Occipital lobe (tissue), 2 donors: ENCODE measurements around the gene GSE1. TPM values are rescaled to one million over a fixed set of nuclear protein-coding genes. Genes with fewer than 3 reads are reported as not detected.

Experiments
- DNase-seq: peaks from one replicate; lab custom pipeline; 2025; lab: John Stamatoyannopoulos, UW
- total RNA-seq: library from RNA; depleted of rRNA; stranded (reverse); fragments of >200 nt; gene quantifications from one replicate; pipeline ENCODE4 v1.2.3, GENCODE V29; 2014

The GSE1 gene
- total RNA-seq, 1 donor from 2014 or later = 18.4 TPM

DNA sequence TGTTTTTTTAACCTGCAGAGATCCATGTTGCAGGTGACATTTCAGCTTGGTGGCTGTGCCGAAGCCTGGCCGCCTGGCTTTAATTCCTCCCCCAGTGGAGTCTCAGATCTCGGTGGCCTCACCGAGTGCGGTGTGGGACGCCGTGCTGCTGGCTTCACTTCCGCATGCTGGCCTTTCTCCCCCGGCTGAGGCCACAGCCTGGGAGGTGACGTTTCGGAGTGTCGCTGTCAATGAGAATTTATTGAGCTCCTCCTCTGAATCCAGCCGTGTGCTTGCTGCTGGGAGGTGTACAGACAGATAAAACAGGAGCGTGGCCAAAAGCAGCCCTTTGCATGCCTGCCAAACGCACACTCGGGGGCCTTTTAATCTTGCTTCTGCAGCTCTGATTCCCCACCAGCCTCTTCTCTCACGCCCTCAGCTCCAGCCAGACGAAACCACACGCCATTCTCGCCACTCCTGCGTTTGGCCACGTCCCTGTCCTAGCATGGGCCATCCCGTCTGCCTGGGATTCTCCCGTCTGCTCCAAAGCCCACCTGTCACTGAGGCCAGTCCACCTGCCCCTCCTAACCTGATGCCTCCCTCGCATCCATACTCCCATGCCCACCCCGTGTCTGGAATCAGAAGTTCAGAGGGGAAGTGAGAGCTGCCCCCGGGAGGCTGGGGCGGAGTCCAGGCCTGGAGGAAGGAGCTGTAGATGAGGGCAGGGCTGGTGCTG, 3.6 kb downstream of the GSE1 start:
- DNase-seq = no peak

GRCh38 chr16:85617948-85618347, 4.8 kb downstream of the GSE1 start:
- DNase-seq = no peak

DNA sequence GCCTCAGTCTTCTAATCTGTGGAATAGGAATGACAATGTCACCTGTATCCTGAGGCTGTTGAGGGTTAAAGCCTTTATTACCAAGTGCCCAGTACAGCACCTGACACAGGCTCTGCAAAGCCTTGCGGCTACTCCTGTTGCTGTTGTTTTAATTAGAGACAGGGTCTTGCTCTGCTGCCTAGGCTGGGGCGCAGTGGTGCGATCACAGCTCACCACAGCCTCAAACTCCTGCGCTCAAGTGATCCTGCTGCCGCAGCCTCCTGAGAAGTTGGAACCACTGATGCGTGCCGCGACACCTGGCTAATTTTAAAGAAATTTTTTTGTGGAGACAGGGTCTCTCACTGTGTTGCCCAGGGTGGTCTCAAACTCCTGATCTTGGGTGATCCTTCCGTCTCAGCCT, 5.4 kb downstream of the GSE1 start:
- DNase-seq = no peak

DNA sequence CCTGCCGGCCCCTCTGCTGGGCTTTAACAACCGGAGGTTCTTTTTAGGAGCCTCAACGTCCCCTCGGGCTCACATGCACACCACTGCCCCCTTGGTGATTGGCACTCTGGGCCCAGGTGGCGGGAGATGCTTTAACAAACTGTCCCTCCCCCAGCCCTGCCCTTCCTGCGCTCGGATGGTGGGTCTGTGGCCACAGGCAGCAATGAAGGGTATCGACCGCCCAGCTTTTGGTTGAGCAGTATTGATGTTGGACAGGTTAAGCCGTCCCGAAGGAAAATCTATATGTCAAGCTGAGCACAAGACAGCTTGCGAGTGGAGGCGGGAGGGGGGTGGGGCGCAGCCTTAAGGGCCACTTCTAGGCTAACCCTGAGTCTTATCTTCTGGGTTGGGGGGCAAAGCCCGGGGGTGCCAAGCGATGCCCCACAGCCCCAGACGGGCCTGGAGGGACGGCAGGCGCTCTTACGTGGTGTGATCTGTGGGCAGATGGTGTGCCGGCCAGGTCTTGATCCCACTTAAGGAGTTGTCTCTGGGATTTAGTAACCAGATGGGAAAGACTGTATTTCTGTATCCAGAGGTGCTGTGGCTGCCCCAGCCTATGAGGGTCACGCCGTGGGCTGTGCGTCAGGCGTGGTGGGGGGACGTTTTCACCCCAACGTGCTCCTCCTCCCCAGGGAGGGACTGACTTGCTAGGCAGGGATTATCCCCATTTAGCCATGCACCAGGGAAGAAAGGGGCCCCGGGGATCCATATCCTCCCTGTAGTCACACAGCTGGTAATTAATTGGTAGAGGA, 6.2 kb downstream of the GSE1 start:
- DNase-seq = no peak

DNA sequence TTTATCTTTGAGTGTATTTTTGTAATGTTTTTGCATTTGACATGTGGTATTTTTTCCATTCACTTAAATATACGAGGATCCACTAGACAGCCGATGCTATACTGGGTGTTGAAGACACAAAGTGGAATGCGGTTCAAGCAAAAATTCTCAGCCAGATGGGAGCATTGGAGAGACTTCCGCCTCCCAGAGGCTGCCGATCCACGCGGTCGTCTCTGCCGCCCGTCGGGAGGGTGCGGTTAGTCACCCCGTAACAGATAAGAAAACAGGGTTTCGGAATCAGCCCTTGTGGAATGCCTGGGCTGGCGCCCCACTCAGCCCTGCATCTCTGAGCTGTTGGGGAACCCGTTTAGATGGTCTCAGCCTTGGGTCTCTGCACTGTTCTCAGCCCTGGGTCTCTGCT, 7.3 kb downstream of the GSE1 start:
- DNase-seq = no peak

DNA sequence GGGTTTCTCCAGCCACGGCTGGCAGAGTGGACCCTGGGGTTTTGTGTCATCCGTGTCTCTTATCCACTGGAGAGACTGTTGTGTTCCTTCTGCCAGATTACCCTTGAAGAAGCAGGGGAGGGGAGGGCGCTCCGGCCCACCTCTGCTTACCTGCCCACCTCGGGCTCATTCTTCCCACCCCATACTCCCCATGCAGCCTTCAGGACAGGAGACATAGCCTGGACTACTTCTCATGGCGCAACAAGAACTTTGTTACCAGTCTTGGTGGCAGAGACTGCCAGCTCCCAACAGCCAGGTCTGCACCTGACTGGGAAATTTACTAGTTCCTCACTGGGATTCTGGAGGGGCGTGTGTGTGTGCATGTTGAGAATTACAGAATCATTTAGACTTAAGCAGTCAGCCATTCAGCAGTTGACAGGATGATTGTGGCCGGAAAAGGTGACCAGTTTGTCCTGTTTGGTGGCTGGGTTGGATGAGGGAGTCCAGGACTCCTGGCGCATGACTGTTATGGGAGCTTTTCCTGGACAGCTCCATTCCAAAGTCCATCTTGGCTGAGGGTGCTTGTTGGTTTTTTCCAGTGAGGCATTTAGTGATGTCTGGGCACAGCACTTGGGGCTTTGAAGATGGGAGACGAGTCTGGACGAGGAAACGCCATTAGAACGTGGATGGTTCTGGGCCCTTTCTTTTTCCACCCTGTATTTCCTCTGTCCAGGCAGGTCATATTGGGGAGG, 8.7 kb downstream of the GSE1 start:
- DNase-seq = no peak

DNA sequence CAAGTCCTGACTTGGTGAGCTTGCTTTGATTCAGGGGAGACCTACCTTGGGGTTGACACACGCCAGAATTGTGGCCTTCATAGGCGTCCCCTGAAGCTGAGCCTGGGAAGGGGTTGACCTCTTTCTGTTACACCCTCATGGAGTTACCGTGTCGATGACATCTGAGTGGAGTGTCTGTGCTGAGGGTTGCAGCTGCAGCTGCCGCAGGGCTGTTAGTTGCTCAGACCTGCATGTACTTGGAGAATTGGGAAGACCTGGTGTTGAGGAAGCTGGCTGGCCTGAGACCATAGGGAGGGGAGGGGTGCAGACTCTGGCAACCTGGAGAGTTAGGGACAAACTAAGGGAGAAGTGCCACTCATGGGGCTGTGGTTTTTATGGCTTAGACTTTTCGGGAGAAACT, 9.6 kb downstream of the GSE1 start:
- DNase-seq = no peak

DNA sequence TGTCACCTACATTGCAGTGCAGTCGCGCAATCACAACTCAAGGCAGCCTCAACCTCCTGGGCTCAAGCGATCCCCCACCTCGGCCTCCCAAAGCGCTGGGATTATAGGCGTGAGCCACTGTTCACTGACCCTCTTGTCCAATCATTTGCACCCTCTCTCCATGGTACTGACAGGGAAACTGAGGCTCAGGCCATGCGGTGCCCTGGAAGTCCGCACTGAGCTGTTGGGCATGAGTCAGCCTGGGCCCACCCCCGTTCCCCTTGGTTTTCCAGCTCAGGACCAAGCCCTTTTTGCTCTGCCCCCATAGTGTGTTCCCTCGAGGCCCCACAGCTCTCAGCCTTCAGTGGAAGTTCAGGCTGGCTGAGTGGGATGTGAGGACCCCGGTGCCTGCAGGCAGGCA, 10.1 kb downstream of the GSE1 start:
- no peak for DNase-seq

GRCh38 chr16:85623997-85624601, 11.0 kb downstream of the GSE1 start:
- DNase-seq = no peak

DNA sequence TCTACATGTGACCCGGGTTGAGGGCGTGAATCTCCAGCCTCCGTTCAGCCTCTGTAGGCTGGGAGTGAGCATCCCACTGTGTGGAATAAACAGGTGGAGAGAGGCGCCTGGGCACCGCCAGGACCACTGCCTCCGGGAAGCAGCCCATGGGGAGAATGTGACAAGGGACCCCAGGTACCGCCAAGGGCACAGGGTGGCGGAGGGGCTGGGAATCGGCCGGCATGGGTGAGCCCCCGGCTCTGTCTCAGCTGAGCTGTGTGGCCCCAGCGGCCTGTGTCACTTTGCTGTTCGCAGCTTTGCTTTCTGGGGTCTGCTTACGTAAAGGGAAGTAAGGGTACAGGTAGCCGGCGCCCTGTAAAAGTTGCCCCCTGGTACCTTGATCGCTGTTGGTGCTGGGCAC, 11.5 kb downstream of the GSE1 start:
- DNase-seq = no peak

DNA sequence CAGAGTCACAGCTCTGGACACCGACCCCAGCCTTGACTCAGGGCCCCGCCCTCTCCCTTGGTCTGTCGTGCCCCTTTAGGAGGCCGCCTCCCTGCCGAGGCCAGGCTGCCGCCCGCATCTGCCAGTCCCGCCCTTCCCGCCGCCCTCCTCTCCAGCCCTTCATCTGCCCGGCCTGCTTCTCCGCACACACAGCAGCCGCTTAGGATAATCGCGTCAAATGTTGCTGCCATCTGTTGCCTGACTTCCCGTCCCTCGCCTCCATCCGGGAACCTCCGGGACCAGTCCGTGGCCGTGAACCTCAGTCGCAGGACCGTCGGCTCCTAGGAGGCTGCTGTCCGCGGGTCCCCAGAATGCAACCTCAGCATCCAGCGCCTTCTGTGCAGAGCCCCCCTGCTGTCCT, 11.9 kb downstream of the GSE1 start:
- no peak for DNase-seq

GRCh38 chr16:85625485-85626117, 12.5 kb downstream of the GSE1 start:
- no peak for DNase-seq

GRCh38 chr16:85626191-85626981, 13.3 kb downstream of the GSE1 start:
- DNase-seq = no peak

DNA sequence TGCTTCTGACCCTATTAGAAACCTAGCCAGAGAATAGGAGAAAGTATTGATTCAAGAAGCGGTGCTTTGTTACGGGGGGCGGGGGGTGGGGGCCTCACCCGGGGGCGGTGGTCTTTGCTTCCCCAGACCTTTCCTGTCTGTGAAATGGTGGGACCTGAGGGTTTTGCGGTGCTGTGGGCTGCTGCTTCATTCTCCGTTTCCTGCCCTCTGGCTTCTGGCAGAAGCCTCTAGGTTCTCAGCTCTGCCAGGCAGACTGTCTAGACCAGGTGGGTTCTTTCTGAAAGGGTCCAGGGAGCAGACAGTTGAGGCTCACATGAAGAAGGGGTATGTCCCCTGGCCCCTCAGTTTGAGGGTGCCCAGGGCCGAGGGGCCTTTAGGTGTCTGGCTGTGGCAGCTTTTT, 14.0 kb downstream of the GSE1 start:
- DNase-seq = no peak

GRCh38 chr16:85627526-85628264, 14.6 kb downstream of the GSE1 start:
- no peak for DNase-seq

- no peak for DNase-seq
Measured at GRCh38 chr16:85628265-85628556, 15.1 kb downstream of the GSE1 start.

- no peak for DNase-seq
Measured at GRCh38 chr16:85628645-85629044, 15.5 kb downstream of the GSE1 start.

DNA sequence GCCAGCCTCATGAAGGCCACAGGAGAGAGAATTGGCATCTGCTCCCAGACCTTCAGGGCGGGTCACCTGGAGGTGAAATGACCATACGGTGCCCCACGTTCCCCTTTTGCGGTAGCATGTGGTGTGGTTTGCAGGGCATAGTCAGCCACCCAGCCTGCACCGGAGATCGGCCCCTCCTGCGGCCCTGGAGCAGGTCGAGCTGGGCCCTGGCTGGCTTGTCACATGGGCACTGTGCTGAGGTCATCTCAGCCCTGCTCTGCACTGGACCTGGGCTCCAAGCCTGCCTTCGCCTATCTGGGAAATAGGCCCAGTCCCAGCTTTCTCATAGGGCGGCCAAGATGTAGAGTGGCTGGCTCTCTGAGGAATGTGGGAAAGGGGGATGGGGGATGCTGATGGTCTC, 16.2 kb downstream of the GSE1 start:
- DNase-seq = no peak

DNA sequence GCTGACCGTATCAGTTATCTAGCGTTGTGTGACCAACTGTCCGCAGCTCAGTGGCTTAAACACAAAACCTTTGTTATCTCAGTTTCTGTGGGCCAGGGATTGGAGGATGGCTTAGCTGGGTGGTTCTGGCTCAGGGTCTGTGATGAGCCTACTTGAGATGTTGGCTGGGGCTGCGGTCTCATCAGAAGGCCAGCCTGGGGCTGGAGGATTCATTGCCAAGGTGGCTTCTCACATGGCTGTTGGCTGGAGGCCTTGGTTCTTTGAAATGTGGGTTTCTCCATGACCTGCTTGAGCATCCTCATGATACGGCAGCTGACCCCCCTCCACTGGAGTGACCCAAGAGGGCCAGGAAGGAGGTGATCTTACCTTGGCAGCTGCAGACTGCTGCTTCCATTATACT, 16.7 kb downstream of the GSE1 start:
- no peak for DNase-seq

- no peak for DNase-seq
Measured at GRCh38 chr16:85631230-85631629, 18.1 kb downstream of the GSE1 start.
